ENCODE measurements around the gene PDGFRB. TPM values are rescaled to one million over a fixed set of nuclear protein-coding genes. Genes with fewer than 3 reads are reported as not detected.

The PDGFRB gene
- total RNA-seq, 1 experiment from 2014 or later, result 31.1 TPM

GRCh38 chr5:150122536-150123481, 32.8 kb downstream of the PDGFRB start:
- in situ Hi-C loops (cut with HindIII; ENCODE audit: low sequenced_read_pairs), result no loop called here
- no peak for DNase-seq (ENCODE audit: low spot score)

GRCh38 chr5:150122158-150122510, 33.5 kb downstream of the PDGFRB start:
- in situ Hi-C loops (cut with HindIII; ENCODE audit: low sequenced_read_pairs), result no loop called here
- DNase-seq (ENCODE audit: low spot score), result no peak

GRCh38 chr5:150121448-150122157, 34.0 kb downstream of the PDGFRB start:
- in situ Hi-C loops (cut with HindIII; ENCODE audit: low sequenced_read_pairs), result no loop called here
- no peak for DNase-seq (ENCODE audit: low spot score)

DNA sequence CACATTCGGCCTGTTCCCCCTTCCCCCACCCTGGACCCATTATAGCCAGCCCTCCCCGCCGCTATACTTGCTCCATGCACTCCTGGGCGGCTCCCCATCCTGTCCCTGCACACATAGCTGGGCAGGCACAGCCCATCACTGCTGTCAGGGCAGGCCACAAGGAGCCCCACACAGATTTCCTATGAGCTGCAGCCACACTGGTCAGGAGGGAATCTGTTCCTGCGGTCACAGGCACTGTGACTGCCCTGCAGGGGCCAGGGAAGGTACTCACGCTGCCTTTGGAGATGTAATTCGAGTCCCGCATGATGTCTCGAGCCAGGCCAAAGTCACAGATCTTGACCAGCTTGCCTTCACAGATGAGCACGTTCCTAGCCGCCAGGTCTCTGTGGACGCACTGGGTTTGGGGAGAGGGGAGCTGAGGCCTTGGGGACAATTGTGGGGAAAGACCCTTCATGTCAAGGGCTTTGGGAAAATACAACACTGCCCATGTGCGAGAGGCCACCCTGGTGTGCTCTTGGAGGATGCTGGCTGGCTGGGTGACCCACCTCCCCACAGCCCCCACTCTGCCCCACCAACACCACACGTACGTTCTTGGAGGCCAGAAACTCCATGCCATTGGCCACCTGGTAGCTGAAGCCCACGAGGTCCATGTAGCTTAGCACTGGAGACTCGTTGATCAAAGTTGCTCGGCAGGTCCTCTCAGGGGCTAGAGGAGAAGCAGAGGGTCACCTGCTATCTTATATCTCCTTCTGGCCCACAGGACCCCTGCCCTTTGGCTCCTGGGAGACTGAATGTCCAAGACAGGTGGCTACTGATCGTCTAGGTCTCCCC, 34.8 kb downstream of the PDGFRB start:
- DNase-seq (ENCODE audit: low spot score), result no peak
- in situ Hi-C loops (cut with HindIII; ENCODE audit: low sequenced_read_pairs), result no loop called here

GRCh38 chr5:150120062-150120441, 35.6 kb downstream of the PDGFRB start:
- in situ Hi-C loops (cut with HindIII; ENCODE audit: low sequenced_read_pairs), result no loop called here
- no peak for DNase-seq (ENCODE audit: low spot score)

DNA sequence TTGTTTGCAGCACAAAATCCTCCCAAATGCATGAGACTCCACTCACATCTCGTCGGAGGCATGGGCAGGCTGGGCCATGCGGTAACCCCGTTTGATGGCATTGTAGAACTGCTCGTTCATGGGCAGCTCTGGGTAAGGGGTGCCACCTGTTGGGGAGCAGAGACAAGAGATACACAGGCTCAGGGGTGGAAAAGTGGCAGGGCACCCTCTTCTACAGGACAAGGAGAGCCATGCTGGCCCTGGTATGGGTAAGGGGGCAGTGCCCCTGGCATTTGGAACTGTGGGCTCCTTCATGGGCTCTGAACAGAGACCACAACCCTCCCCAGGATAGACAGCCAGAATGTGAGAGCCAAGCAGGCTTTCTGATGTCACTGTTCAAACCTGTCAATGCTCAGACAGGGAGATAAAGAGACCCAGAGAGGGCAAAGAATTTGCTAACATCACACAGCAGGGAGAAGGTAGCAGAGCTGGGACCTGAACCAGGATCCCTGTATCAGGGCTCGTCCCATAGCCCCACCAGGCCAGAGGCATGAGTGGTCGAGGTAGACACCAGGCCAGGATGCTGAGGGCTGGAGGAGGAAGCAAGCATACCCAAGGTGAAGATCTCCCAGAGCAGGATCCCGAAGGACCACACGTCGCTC, 36.1 kb downstream of the PDGFRB start:
- in situ Hi-C loops (cut with HindIII; ENCODE audit: low sequenced_read_pairs), result no loop called here
- no peak for DNase-seq (ENCODE audit: low spot score)

DNA sequence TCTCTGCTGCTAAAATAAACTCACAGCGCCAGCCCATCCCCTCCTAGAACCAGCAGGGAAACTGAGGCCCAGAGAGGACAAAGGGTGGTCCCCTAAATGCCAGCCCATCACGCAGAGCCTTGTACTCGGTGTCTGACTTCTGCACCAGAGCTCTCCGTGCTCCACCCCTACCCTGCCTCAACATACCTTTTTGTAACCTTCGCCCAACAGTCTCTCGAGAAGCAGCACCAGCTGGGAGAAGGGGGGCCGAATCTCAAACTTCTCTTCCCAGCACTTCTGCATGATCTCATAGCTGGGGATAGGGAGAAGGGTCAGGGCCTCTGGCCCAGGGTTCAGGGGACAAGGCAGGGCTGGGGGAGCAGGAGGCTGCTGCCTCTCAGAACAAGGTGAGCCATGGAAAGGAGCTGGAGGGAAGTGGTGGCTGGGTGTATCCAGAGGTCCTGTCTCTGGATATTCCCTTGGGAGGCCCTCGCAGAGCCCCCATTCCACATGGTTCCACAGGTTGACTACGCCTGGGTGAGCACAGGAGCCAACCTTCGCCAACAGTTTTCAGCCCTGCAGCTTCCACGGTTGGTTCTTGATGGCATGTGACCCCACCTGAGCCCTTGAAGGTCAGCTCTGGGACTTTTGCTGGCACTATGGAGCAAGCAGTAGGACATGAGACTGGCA, 37.0 kb downstream of the PDGFRB start:
- in situ Hi-C loops (cut with HindIII; ENCODE audit: low sequenced_read_pairs), result no loop called here
- DNase-seq (ENCODE audit: low spot score), result no peak

- DNase-seq (ENCODE audit: low spot score), result no peak
- in situ Hi-C loops (cut with HindIII; ENCODE audit: low sequenced_read_pairs), result no loop called here
Observed at GRCh38 chr5:150117945-150118560, 37.6 kb downstream of the PDGFRB start.

- DNase-seq (ENCODE audit: low spot score), result no peak
- in situ Hi-C loops (cut with HindIII; ENCODE audit: low sequenced_read_pairs), result no loop called here
Observed at GRCh38 chr5:150116667-150117400, 38.8 kb downstream of the PDGFRB start.

- in situ Hi-C loops (cut with HindIII; ENCODE audit: low sequenced_read_pairs), result no loop called here
- DNase-seq (ENCODE audit: low spot score), result no peak
Observed at GRCh38 chr5:150114773-150115408, 40.8 kb downstream of the PDGFRB start.

DNA sequence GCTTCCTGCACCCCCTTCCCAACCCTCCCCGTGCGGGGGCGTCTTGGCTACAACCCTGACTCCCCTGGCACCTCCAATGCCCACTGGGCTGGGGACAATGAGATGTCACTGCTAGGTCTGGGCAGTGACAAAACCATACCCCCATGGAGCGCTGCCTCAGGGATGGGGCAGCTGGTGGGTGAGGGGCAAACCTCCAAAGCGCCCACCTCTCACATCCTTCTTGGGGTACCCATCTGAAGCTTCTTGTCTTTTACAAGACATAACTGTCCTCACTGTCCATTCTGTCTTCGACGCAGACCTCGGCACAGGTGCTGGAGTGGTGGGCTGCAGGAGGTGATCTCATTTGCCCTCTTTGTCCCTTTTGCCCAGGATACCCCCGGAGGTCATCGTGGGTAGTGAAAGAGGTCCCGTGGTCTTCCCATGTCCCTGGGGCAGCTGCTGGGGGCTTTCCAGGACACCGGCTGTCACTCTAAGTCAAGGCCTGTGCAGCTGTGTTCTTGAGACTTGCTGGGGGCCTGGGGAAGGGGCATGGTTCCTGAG, 41.5 kb downstream of the PDGFRB start:
- no peak for DNase-seq (ENCODE audit: low spot score)
- in situ Hi-C loops (cut with HindIII; ENCODE audit: low sequenced_read_pairs), result no loop called here

GRCh38 chr5:150113047-150113744, 42.4 kb downstream of the PDGFRB start:
- no peak for DNase-seq (ENCODE audit: low spot score)
- in situ Hi-C loops (cut with HindIII; ENCODE audit: low sequenced_read_pairs), result no loop called here

- in situ Hi-C loops (cut with HindIII; ENCODE audit: low sequenced_read_pairs), result no loop called here
Observed at GRCh38 chr5:150112201-150113046, 43.2 kb downstream of the PDGFRB start.

GRCh38 chr5:150111122-150111521, 44.5 kb downstream of the PDGFRB start:
- in situ Hi-C loops (cut with HindIII; ENCODE audit: low sequenced_read_pairs), result no loop called here
- no peak for DNase-seq (ENCODE audit: low spot score)

More at GRCh38 chr5:150112201-150113046, 43.2 kb downstream of the PDGFRB start:
- no peak for DNase-seq (ENCODE audit: low spot score)

GRCh38 chr5:150109921-150110320, 45.7 kb downstream of the PDGFRB start:
- DNase-seq (ENCODE audit: low spot score), result no peak
- in situ Hi-C loops (cut with HindIII; ENCODE audit: low sequenced_read_pairs), result no loop called here
